ENCODE measurements around the gene NRG3. TPM values are rescaled to one million over a fixed set of nuclear protein-coding genes. Genes with fewer than 3 reads are reported as not detected.

The NRG3 gene
- total RNA-seq, 1 donor from 2014 or later, result 32.2 TPM

- Mint-ChIP-seq H3K4me1 (ENCODE audit: low read depth) (peaks cover 6% of the 10 kb centered on the region), H3K27ac (peak overlapping the region; percentile 1)
These were observed 516.1 kb downstream of the NRG3 start for GRCh38 chr10:82390866-82391658.

GRCh38 chr10:82391971-82392370 is 517.0 kb downstream of the NRG3 start:
- no peak overlapping the region for H3K4me3 Mint-ChIP-seq (ENCODE audit: low read depth)

More at GRCh38 chr10:82390866-82391658, 516.1 kb downstream of the NRG3 start:
- H3K9me3 Mint-ChIP-seq (ENCODE audit: low read depth), result peaks cover 4% of the 10 kb centered on the region
- TF ChIP-seq CTCF (IDR thresholded peaks at IDR 0.05; ENCODE audit: unreplicated experiment), result no peak
- H3K4me3 Mint-ChIP-seq (ENCODE audit: low read depth), result no peak overlapping the region
- H3K36me3 Mint-ChIP-seq (ENCODE audit: insufficient read depth), result no peaks in the 10 kb centered on the region
- no peaks in the 10 kb centered on the region for H3K27me3 Mint-ChIP-seq
- DNase-seq (ENCODE audit: low spot score, unreplicated experiment), result no peak

GRCh38 chr10:82392533-82392932 is 517.5 kb downstream of the NRG3 start:
- no peak for TF ChIP-seq CTCF (IDR thresholded peaks at IDR 0.05; ENCODE audit: unreplicated experiment)
- Mint-ChIP-seq H3K4me1 (ENCODE audit: low read depth) (peaks cover 14% of the 10 kb centered on the region), H3K27me3 (no peaks in the 10 kb centered on the region), H3K27ac (no peak overlapping the region), H3K9me3 (ENCODE audit: low read depth) (peaks cover 8% of the 10 kb centered on the region), H3K4me3 (ENCODE audit: low read depth) (no peak overlapping the region), H3K36me3 (ENCODE audit: insufficient read depth) (no peaks in the 10 kb centered on the region)
- DNase-seq (ENCODE audit: low spot score, unreplicated experiment), result no peak

More at GRCh38 chr10:82391971-82392370, 517.0 kb downstream of the NRG3 start:
- no peaks in the 10 kb centered on the region for H3K27me3 Mint-ChIP-seq
- H3K4me1 Mint-ChIP-seq (ENCODE audit: low read depth), result peaks cover 10% of the 10 kb centered on the region
- no peak overlapping the region for H3K27ac Mint-ChIP-seq
- no peak for DNase-seq (ENCODE audit: low spot score, unreplicated experiment)
- H3K9me3 Mint-ChIP-seq (ENCODE audit: low read depth), result peaks cover 8% of the 10 kb centered on the region
- TF ChIP-seq CTCF (IDR thresholded peaks at IDR 0.05; ENCODE audit: unreplicated experiment), result no peak
- H3K36me3 Mint-ChIP-seq (ENCODE audit: insufficient read depth), result no peaks in the 10 kb centered on the region

- H3K36me3 Mint-ChIP-seq (ENCODE audit: insufficient read depth), result no peaks in the 10 kb centered on the region
- no peaks in the 10 kb centered on the region for H3K27me3 Mint-ChIP-seq
- TF ChIP-seq CTCF (IDR thresholded peaks at IDR 0.05; ENCODE audit: unreplicated experiment), result no peak
- no peak overlapping the region for H3K4me3 Mint-ChIP-seq (ENCODE audit: low read depth)
- DNase-seq (ENCODE audit: low spot score, unreplicated experiment), result no peak
- H3K27ac Mint-ChIP-seq, result no peak overlapping the region
- peaks cover 25% of the 10 kb centered on the region for H3K4me1 Mint-ChIP-seq (ENCODE audit: low read depth)
- peaks cover 8% of the 10 kb centered on the region for H3K9me3 Mint-ChIP-seq (ENCODE audit: low read depth)
These were observed 519.1 kb downstream of the NRG3 start for GRCh38 chr10:82394122-82394521.

- Mint-ChIP-seq H3K36me3 (ENCODE audit: insufficient read depth) (no peaks in the 10 kb centered on the region), H3K4me3 (ENCODE audit: low read depth) (no peak overlapping the region), H3K9me3 (ENCODE audit: low read depth) (peaks cover 8% of the 10 kb centered on the region), H3K27me3 (no peaks in the 10 kb centered on the region), H3K4me1 (ENCODE audit: low read depth) (peaks cover 26% of the 10 kb centered on the region), H3K27ac (no peak overlapping the region)
- TF ChIP-seq CTCF (IDR thresholded peaks at IDR 0.05; ENCODE audit: unreplicated experiment), result no peak
- no peak for DNase-seq (ENCODE audit: low spot score, unreplicated experiment)
These were observed 520.0 kb downstream of the NRG3 start for GRCh38 chr10:82394987-82395386.
